Measurements from ENCODE around the gene DOK3. TPM values are rescaled to one million over a fixed set of nuclear protein-coding genes. Genes with fewer than 3 reads are reported as not detected.
A peak's percentile ranks its signal among the peaks of the same experiment; 100 is the strongest.

The DOK3 gene
- polyA plus RNA-seq, 2 of the 4 experiments (the other 2 are of a cell fraction) = 1.3 to 7.1 TPM

DNA sequence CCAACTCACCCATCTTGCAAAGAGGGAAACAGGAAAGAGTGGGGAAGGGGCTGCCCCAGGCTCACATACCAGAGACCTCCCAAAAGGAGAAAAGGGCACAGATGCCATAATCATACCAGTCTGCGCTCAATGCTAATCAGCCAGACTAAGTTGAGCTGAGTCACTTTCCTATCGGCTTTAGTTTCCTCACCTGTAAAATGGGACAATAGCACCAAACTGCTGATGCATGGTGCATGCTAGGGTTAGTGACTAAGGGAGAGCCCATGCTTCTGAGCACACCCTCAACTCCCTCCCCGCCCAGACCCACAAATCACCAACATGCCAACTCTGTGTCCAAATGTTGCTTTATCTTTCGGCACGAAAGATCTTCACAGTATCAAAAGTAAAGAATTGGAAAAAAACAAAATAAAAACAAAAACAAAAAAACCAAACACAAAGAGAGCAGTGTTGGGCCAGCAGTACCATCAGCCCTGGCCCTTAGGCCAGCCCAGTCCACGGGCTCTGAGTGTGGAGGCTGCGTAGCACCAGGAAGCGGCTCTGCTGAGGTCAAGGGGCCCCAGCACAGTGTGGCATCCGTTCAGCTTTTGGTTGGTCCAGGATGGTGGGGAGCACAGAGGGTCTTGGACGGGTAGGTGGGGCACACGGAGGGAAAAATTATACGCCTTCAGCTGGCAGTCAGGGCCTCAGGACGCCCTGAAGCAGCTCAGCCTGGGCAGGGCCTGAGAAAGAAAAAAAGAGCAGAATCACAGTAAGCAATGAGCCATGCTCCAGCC, 10.0 kb upstream of the DOK3 start:
- Histone ChIP-seq H3K4me3 (no peak overlapping the region), H3K4me1 (peaks cover 19% of the 10 kb centered on the region), H3K27ac (no peak overlapping the region), H3K4me2 (peak overlapping the region; percentile 47; the same call in 2 of the 3 replicates), H3K9me3 (no peaks in the 10 kb centered on the region)
- POLR2A ChIA-PET = no interaction called here
- TF ChIP-seq SMC3 (IDR thresholded peaks at IDR 0.05) (no peak), HOXB5 (CRISPR knock-in tag; IDR thresholded peaks at IDR 0.05) (no peak), EP300 (IDR thresholded peaks at IDR 0.05) (no peak), MYC (IDR thresholded peaks at IDR 0.05; ENCODE audit: borderline replicate concordance, low read length) (no peak), RCOR1 (IDR thresholded peaks at IDR 0.05; ENCODE audit: low read depth, low read length) (no peak), MAZ (IDR thresholded peaks at IDR 0.05; ENCODE audit: borderline replicate concordance, low read depth, low read length) (no peak), EHMT2 (IDR thresholded peaks at IDR 0.05; ENCODE audit: low read depth) (no peak), ZC3H11A (IDR thresholded peaks at IDR 0.05) (no peak), TFCP2L1 (CRISPR knock-in tag; IDR thresholded peaks at IDR 0.05) (no peak), ELK1 (IDR thresholded peaks at IDR 0.05; ENCODE audit: low read depth, low read length) (no peak), RARB (CRISPR knock-in tag; IDR thresholded peaks at IDR 0.05) (no peak), CEBPB (IDR thresholded peaks at IDR 0.05) (no peak), CHD4 (IDR thresholded peaks at IDR 0.05; ENCODE audit: borderline replicate concordance) (no peak), PHF8 (IDR thresholded peaks at IDR 0.05; ENCODE audit: borderline replicate concordance, low read depth) (no peak), ZNF302 (CRISPR knock-in tag; IDR thresholded peaks at IDR 0.05) (no peak), NR3C1 (IDR thresholded peaks at IDR 0.05) (no peak), ATOH8 (CRISPR knock-in tag; IDR thresholded peaks at IDR 0.05; ENCODE audit: low read depth) (no peak), EHF (CRISPR knock-in tag; IDR thresholded peaks at IDR 0.05) (no peak)
- TF ChIP-seq, protein P1, sequence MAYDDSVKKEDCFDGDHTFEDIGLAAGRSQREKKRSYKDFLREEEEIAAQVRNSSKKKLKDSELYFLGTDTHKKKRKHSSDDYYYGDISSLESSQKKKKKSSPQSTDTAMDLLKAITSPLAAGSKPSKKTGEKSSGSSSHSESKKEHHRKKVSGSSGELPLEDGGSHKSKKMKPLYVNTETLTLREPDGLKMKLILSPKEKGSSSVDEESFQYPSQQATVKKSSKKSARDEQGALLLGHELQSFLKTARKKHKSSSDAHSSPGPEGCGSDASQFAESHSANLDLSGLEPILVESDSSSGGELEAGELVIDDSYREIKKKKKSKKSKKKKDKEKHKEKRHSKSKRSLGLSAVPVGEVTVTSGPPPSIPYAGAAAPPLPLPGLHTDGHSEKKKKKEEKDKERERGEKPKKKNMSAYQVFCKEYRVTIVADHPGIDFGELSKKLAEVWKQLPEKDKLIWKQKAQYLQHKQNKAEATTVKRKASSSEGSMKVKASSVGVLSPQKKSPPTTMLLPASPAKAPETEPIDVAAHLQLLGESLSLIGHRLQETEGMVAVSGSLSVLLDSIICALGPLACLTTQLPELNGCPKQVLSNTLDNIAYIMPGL (CRISPR knock-in tag; IDR thresholded peaks at IDR 0.05; ENCODE audit: borderline replicate concordance) = no peak
- TF ChIP-seq, protein P2, sequence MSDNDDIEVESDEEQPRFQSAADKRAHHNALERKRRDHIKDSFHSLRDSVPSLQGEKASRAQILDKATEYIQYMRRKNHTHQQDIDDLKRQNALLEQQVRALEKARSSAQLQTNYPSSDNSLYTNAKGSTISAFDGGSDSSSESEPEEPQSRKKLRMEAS (IDR thresholded peaks at IDR 0.05) = no peak
- FAIRE-seq (no peak), ATAC-seq (no peak), DNase-seq (ENCODE audit: low read depth in 1 of 2, low spot score in 1 of 2) (no peak)
- CTCF ChIA-PET = interaction anchor here (1.1 kb wide), 1 partner anchor 29 kb away, joined by 3 read pairs; no protein-coding TSS in a partner anchor
- 87% methylated on average over 13 of the region's 13 CpGs for WGBS (ENCODE audit: missing lambda C conversion rate)

Measured in A549 (cell line).